GM13976 (cell line): ENCODE measurements around the gene NRG3.

ENCODE experiments used
- DNase-seq: peaks from one replicate; pipeline ENCODE4 v3.0.0; 2012; ENCODE audit warnings: low spot score
- in situ Hi-C: fragments of 300-500 bp; cut with MboI; formaldehyde crosslinking; loops from one replicate; pipeline ENCODE4 v1.12.0; 2022; ENCODE audit warnings: low sequenced_read_pairs, mixed read lengths, inconsistent platforms; ENCODE audit not compliant: unreplicated experiment
- TF ChIP-seq, protein P1 (sequence below): IDR thresholded peaks from 2 replicates; pipeline ENCODE4 v1.5.1; 2012; ENCODE audit warnings: borderline replicate concordance, mild to moderate bottlenecking; ENCODE audit not compliant: insufficient read depth; ENCODE audit errors: extremely low read depth, missing control alignments, control extremely low read depth

Gene NRG3

DNA sequence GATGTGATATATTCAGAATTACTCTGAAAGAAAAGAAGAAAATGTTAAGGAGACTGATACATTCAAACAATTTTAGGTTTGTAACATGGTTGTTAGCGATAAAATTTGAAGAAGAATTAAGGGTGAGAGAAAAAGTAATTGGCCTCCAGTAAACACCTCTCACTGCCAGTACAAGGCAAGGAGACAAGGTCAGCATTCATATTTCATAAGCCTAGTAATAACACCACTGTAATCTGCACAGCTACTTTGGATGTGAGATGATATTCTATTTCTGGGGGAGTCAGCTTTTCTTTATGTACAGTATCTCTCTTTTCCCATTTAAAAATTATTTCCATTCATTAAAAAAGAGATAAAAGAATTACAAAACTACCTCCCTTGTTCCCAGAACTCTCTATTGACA lies 621.1 kb downstream of the NRG3 start:
- DNase-seq = no peak
- TF ChIP-seq, protein P1, sequence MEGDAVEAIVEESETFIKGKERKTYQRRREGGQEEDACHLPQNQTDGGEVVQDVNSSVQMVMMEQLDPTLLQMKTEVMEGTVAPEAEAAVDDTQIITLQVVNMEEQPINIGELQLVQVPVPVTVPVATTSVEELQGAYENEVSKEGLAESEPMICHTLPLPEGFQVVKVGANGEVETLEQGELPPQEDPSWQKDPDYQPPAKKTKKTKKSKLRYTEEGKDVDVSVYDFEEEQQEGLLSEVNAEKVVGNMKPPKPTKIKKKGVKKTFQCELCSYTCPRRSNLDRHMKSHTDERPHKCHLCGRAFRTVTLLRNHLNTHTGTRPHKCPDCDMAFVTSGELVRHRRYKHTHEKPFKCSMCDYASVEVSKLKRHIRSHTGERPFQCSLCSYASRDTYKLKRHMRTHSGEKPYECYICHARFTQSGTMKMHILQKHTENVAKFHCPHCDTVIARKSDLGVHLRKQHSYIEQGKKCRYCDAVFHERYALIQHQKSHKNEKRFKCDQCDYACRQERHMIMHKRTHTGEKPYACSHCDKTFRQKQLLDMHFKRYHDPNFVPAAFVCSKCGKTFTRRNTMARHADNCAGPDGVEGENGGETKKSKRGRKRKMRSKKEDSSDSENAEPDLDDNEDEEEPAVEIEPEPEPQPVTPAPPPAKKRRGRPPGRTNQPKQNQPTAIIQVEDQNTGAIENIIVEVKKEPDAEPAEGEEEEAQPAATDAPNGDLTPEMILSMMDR = no peak
- in situ Hi-C loops = no loop called here

DNA sequence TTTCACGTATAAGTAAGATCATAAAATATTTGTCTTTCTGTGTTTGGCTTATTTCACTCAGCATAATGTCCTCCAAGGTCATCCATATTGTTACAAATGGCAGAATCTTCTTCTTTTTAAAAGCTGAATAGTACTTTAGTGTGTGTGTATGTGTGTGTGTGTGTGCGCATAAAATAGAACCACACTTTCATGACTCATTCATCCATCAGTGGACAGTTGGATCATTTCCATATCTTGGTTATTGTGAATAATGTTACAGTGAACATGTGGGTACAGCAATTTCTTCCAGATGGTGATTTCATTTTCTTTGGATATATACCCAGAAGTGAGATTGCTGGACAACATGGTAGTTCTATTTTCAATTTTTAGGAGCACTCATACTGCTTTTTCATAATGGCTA lies 622.4 kb downstream of the NRG3 start:
- in situ Hi-C loops = no loop called here
- TF ChIP-seq, protein P1 = no peak
- no peak for DNase-seq

DNA sequence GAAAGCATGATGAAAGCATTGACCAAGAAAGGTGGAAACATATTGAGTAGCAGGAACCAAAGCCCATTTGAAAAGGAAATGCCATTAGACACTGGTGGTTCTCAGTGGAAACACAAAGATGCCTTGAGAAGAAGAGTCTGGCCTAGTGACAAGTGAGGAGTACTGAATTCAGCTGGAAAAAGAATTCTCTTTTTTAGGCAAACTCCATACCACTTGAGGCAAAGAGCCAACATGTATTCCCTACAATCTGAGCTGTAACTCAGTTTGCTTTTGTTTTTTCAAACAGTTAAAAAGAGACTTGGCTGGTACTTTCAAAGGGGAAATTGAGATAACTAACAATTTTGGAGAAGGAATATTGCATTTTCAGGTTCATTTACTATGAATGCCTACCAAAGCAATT lies 624.0 kb downstream of the NRG3 start:
- TF ChIP-seq, protein P1 = no peak
- in situ Hi-C loops = no loop called here
- no peak for DNase-seq

DNA sequence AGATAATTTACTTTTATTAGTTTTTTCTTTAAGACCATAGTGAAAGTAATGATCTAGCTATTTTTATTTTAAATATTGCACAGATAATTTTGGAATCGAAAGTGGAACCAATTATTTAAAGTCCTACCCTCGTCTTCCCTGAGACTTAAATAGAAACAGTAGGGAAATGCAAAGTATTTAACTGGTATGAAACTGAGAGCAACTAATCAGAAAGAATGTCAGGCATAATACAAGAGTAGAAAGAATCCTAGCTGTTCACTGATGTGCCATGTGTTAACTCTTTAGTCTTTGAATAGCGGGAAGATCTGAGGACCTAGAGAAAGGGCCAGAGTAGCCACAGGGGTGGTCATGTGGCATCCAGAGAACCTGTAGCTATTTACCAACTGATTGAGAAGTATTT lies 630.0 kb downstream of the NRG3 start:
- TF ChIP-seq, protein P1 = no peak
- DNase-seq = no peak
- in situ Hi-C loops = no loop called here

DNA sequence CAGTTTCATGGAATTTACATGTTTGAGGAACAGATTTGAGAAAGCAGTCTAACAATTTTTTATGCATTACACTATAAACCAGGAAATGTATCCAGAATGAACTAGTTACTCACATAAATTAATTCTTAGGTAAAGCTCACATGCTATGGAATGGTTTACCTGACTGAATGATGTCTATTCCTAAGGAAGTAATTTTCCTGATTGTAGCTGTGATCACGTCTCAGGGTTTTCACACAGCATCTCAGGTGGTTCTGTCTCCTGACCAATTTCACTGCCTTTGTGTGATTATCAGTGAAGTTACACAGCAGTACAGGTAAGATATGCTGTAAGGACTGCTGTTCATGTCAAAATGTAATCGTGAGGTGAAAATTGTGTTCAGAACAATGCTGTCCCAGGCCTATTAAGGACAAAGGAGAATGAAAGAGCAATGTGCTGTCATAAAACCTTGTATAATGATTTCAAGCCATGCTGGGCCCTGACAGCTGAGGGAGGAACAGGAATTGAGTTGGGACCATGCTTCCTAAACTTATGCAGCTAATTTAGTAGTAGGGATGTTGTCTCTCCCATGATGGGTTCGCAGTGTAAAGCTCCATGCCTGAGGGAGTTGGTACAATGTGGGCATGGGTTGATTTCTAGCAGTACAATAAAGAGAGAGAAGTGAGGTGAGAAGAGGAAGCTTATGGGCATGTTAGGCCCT lies 631.8 kb downstream of the NRG3 start:
- no peak for DNase-seq
- TF ChIP-seq, protein P1 = no peak
- in situ Hi-C loops = no loop called here

DNA sequence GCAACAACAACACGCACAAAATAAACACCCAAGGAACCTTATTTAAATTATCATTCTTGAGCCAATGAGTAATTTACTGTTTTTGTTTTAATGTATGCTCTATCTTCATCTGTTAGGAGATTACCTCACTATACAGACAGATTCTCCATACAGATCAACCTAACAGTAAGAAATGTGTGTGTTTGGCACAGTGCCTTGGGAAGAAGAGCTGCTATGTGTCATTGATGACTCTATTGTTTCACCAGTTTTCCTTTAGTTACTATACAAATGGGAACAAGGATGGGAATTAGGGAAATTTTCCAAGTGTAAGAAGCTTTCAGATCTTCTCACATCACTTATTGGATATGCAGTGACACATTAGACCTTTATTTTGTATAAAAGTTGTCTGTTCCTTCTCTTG lies 640.3 kb downstream of the NRG3 start:
- in situ Hi-C loops = no loop called here
- TF ChIP-seq, protein P1 = no peak
- DNase-seq = no peak
